ENCODE data around the gene RPS19.

GRCh38 chr19:41845051-41845590, 14.9 kb upstream of the RPS19 start:
- TF ChIP-seq, protein P1, sequence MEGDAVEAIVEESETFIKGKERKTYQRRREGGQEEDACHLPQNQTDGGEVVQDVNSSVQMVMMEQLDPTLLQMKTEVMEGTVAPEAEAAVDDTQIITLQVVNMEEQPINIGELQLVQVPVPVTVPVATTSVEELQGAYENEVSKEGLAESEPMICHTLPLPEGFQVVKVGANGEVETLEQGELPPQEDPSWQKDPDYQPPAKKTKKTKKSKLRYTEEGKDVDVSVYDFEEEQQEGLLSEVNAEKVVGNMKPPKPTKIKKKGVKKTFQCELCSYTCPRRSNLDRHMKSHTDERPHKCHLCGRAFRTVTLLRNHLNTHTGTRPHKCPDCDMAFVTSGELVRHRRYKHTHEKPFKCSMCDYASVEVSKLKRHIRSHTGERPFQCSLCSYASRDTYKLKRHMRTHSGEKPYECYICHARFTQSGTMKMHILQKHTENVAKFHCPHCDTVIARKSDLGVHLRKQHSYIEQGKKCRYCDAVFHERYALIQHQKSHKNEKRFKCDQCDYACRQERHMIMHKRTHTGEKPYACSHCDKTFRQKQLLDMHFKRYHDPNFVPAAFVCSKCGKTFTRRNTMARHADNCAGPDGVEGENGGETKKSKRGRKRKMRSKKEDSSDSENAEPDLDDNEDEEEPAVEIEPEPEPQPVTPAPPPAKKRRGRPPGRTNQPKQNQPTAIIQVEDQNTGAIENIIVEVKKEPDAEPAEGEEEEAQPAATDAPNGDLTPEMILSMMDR (IDR thresholded peaks at IDR 0.05; ENCODE audit: insufficient read depth, low read depth, low read length) = no peak
- no peak for TF ChIP-seq EZH2 (IDR thresholded peaks at IDR 0.05; ENCODE audit: insufficient read depth, low read length)

All from astrocyte (in vitro differentiated cells and primary cell).